HL-60 (cell line): Measurements from ENCODE around the gene RASSF8.

ENCODE experiments used
- CTCF ChIP-seq: IDR thresholded peaks from one replicate; pipeline ENCODE4 v1.5.1; 2011; ENCODE audit warnings: low read length, control low read depth, inconsistent platforms; ENCODE audit not compliant: insufficient read depth
- GABPA ChIP-seq: IDR thresholded peaks from 2 replicates; pipeline ENCODE4 v1.6.1; 2012; ENCODE audit warnings: low read depth
- POLR2AphosphoS5 ChIP-seq: IDR thresholded peaks from 2 replicates; pipeline ENCODE4 v1.6.1; 2012; ENCODE audit warnings: low read depth
- REST ChIP-seq: IDR thresholded peaks from 2 replicates; pipeline ENCODE4 v1.6.1; 2012; ENCODE audit warnings: low read depth; ENCODE audit not compliant: insufficient replicate concordance
- SPI1 ChIP-seq: IDR thresholded peaks from 2 replicates; pipeline ENCODE4 v1.6.1; 2012; ENCODE audit warnings: low read depth, mild to moderate bottlenecking, borderline replicate concordance

- TF ChIP-seq CTCF (no peak), GABPA (no peak), POLR2AphosphoS5 (no peak), REST (no peak), SPI1 (no peak)
Observed at GRCh38 chr12:25980035-25980434, 21.6 kb downstream of the RASSF8 start.
